Measurements from ENCODE around the gene LRRN4. TPM values are rescaled to one million over a fixed set of nuclear protein-coding genes. Genes with fewer than 3 reads are reported as not detected.

The LRRN4 gene
- 0.15 TPM in 1 of 2 replicates, not detected in the other for total RNA-seq

GRCh38 chr20:6053776-6054688 is at the start of gene LRRN4:
TSS of gene LRRN4 (minus strand) at chr20:6054060. CDS start at chr20:6052799, 1,261 bp downstream.

Other genes starting within 250 kb of the LRRN4 start
- gene CHGB, start 142.6 kb downstream of the LRRN4 start, total RNA-seq: 0.34 TPM in 1 of 2 replicates, not detected in the other
- gene TRMT6, start 103.5 kb downstream of the LRRN4 start, total RNA-seq: 10.6 and 12.1 TPM in 2 replicates
- gene MCM8, start 103.4 kb downstream of the LRRN4 start, total RNA-seq: 12.1 and 12.8 TPM in 2 replicates
- gene CRLS1, start 47.9 kb downstream of the LRRN4 start, total RNA-seq: 29.4 and 32.4 TPM in 2 replicates
- gene FERMT1, start 69.0 kb upstream of the LRRN4 start, total RNA-seq: 4.9 and 5.1 TPM in 2 replicates

All from bronchus fibroblast of lung (primary cell).